ENCODE results near the gene CNTF.

Gene CNTF

DNA sequence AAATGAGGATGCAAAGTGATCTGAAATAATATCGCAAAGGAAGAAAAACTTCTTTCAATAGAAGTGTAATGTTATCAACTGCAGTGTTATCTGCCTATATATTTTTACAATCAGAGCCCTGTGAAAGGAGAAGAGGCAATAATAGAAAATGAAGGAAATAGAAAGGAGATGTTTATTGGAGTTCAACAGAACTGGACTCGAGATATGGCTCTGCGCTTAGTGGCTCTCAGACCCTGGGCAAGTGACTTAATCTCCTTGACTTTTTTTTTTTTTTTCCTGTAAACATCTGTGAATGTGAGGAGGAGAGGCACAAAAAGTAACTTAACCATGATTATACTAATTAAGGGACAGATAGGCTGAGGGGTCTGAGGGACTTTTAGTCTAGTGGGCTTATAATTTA, 18.9 kb downstream of the CNTF start:
- Histone ChIP-seq H2BK15ac (replicated peaks; ENCODE audit: low read depth) (no peak overlapping the region), H4K8ac (ENCODE audit: low read depth, low read length) (no peak overlapping the region), H3K4me1 (ENCODE audit: control insufficient read depth, low read depth, low read length) (no peaks in the 10 kb centered on the region), H3K56ac (ENCODE audit: low read length) (no peak overlapping the region), H3K27ac (ENCODE audit: low read depth, low read length) (no peak overlapping the region), H3K4me2 (ENCODE audit: low read length) (no peak overlapping the region), H3K18ac (ENCODE audit: low read length) (no peak overlapping the region), H3K27me3 (ENCODE audit: insufficient read depth, low read length, poor library complexity) (no peaks in the 10 kb centered on the region), H3K23ac (ENCODE audit: low read length) (no peak overlapping the region), H3K36me3 (ENCODE audit: control insufficient read depth, insufficient read depth, low read length) (no peaks in the 10 kb centered on the region), H3K4ac (ENCODE audit: low read depth, low read length) (no peak overlapping the region), H3K79me1 (ENCODE audit: low read length) (no peaks in the 10 kb centered on the region), H2BK120ac (ENCODE audit: low read depth, low read length) (no peak overlapping the region), H4K5ac (ENCODE audit: low read length) (no peak overlapping the region), H3K9ac (ENCODE audit: low read length) (no peak overlapping the region), H3K79me2 (ENCODE audit: control insufficient read depth, insufficient read depth, low read length) (no peaks in the 10 kb centered on the region), H3K4me3 (ENCODE audit: low read length) (no peak overlapping the region), H2BK5ac (ENCODE audit: low read length) (no peak overlapping the region), H2AK5ac (ENCODE audit: low read length) (no peak overlapping the region)
- no peak for DNase-seq
- no CpG with 5 or more reads among the region's 3 CpGs for WGBS (ENCODE audit: extremely low coverage, insufficient coverage, low lambda C conversion rate)

DNA sequence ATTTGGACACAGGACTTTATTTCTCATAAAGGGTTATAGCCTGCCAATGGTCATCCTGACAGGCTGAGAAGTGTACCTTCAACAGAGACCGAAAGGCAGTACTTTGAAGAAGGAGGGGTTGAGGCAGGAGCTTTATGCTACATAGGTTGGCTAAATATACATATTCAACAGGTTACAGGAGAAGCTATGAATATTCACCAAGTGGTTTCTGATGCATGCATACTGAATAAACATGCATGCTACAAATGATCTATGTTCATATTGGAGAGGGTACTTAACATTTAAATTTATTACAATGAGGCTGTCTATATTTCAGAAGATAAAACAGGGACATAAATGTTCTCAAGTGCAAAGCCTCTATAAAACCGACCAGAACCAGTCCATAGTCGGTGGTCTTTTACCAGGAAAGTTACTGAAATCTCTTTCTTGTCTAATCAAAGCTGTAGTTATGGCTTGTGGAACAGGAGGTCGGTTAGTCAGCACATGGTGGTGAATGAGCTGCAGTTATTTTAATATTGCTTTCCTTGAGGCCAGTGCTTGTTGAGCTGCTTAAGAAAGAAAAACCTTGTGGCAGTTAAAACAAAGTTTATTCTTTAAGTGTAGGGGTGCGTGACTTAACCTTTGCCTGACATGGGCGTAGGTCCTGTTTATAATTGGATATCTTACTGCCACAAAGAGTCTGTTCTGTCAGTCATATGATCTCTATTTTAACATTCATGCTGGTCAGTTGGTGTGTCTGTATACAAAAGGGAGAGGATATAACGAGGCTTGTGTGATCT, 19.5 kb downstream of the CNTF start:
- no peaks in the 10 kb centered on the region for H3K36me3 ChIP-seq (ENCODE audit: control insufficient read depth, insufficient read depth, low read length)
- no peak for DNase-seq
- no peak overlapping the region for H4K5ac ChIP-seq (ENCODE audit: low read length)
- H2BK120ac ChIP-seq (ENCODE audit: low read depth, low read length) = no peak overlapping the region
- H3K79me2 ChIP-seq (ENCODE audit: control insufficient read depth, insufficient read depth, low read length) = no peaks in the 10 kb centered on the region
- H3K4me2 ChIP-seq (ENCODE audit: low read length) = no peak overlapping the region
- no CpG with 5 or more reads among the region's 7 CpGs for WGBS (ENCODE audit: extremely low coverage, insufficient coverage, low lambda C conversion rate)
- no peaks in the 10 kb centered on the region for H3K4me1 ChIP-seq (ENCODE audit: control insufficient read depth, low read depth, low read length)
- H3K27me3 ChIP-seq (ENCODE audit: insufficient read depth, low read length, poor library complexity) = no peaks in the 10 kb centered on the region
- H3K4ac ChIP-seq (ENCODE audit: low read depth, low read length) = no peak overlapping the region
- no peak overlapping the region for H4K8ac ChIP-seq (ENCODE audit: low read depth, low read length)
- H2BK5ac ChIP-seq (ENCODE audit: low read length) = no peak overlapping the region
- H3K27ac ChIP-seq (ENCODE audit: low read depth, low read length) = no peak overlapping the region
- no peak overlapping the region for H3K23ac ChIP-seq (ENCODE audit: low read length)
- no peak overlapping the region for H3K56ac ChIP-seq (ENCODE audit: low read length)
- no peak overlapping the region for H2BK15ac ChIP-seq (replicated peaks; ENCODE audit: low read depth)
- no peak overlapping the region for H3K4me3 ChIP-seq (ENCODE audit: low read length)
- H3K79me1 ChIP-seq (ENCODE audit: low read length) = no peaks in the 10 kb centered on the region
- H3K9ac ChIP-seq (ENCODE audit: low read length) = no peak overlapping the region
- no peak overlapping the region for H2AK5ac ChIP-seq (ENCODE audit: low read length)
- H3K18ac ChIP-seq (ENCODE audit: low read length) = no peak overlapping the region

DNA sequence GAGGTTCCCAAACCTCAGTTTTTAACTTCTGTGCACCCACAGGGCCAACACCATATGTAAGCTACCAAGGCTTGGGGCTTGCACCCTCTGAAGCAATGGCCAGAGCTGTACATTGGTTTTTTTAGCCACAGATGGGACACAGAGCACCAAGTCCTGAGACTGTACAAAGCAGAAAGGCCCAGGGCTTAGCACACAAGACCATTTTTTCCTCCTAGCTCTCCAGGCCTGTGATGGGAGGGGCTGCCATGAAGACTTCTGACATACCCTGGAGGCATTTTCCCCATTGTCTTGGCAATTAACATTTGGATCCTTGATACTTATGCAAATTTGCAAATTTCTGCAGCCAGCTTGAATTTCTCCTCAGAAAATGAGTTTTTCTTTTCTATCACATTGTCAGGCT, 23.4 kb downstream of the CNTF start:
- H3K56ac ChIP-seq (ENCODE audit: low read length) = no peak overlapping the region
- H3K4ac ChIP-seq (ENCODE audit: low read depth, low read length) = no peak overlapping the region
- H3K79me1 ChIP-seq (ENCODE audit: low read length) = no peaks in the 10 kb centered on the region
- H2BK15ac ChIP-seq (replicated peaks; ENCODE audit: low read depth) = no peak overlapping the region
- no peaks in the 10 kb centered on the region for H3K79me2 ChIP-seq (ENCODE audit: control insufficient read depth, insufficient read depth, low read length)
- no peak overlapping the region for H4K5ac ChIP-seq (ENCODE audit: low read length)
- H3K23ac ChIP-seq (ENCODE audit: low read length) = no peak overlapping the region
- no peaks in the 10 kb centered on the region for H3K27me3 ChIP-seq (ENCODE audit: insufficient read depth, low read length, poor library complexity)
- no peak overlapping the region for H3K9ac ChIP-seq (ENCODE audit: low read length)
- no peaks in the 10 kb centered on the region for H3K36me3 ChIP-seq (ENCODE audit: control insufficient read depth, insufficient read depth, low read length)
- H3K18ac ChIP-seq (ENCODE audit: low read length) = no peak overlapping the region
- no peak overlapping the region for H2BK5ac ChIP-seq (ENCODE audit: low read length)
- no peak overlapping the region for H4K8ac ChIP-seq (ENCODE audit: low read depth, low read length)
- DNase-seq = no peak
- no peak overlapping the region for H3K4me3 ChIP-seq (ENCODE audit: low read length)
- no peak overlapping the region for H3K27ac ChIP-seq (ENCODE audit: low read depth, low read length)
- no peak overlapping the region for H3K4me2 ChIP-seq (ENCODE audit: low read length)
- no peak overlapping the region for H2BK120ac ChIP-seq (ENCODE audit: low read depth, low read length)
- no peak overlapping the region for H2AK5ac ChIP-seq (ENCODE audit: low read length)
- H3K4me1 ChIP-seq (ENCODE audit: control insufficient read depth, low read depth, low read length) = no peaks in the 10 kb centered on the region

DNA sequence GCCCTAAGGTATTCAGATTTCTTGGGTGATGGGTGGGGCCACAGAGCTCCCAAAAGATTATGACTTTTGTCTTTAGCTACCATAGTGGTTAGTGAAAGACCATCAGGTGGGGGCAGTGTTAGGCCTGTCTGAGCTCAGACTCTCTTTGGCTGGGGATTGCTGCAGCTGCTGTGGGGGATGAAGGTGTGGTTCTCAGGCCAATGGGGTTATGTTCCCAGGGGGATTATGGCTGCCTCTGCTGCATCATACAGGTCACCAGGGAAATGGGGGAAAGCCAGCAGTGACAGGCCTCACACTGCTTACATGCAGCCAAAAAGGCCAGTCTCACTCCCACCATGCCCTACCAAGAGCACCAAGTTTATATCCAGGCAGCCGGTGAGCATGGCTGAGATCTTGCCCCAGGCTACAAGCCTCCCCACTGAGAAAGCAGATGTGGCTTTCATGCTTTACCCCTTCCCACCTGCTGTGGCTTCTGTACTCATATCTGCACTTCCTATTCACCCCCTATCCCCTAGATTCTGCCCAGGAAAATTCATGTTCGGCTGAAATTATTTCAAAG, 24.8 kb downstream of the CNTF start:
- H3K4me1 ChIP-seq (ENCODE audit: control insufficient read depth, low read depth, low read length) = no peaks in the 10 kb centered on the region
- no peaks in the 10 kb centered on the region for H3K36me3 ChIP-seq (ENCODE audit: control insufficient read depth, insufficient read depth, low read length)
- no peak overlapping the region for H3K23ac ChIP-seq (ENCODE audit: low read length)
- no peak overlapping the region for H3K18ac ChIP-seq (ENCODE audit: low read length)
- H2BK120ac ChIP-seq (ENCODE audit: low read depth, low read length) = no peak overlapping the region
- H4K8ac ChIP-seq (ENCODE audit: low read depth, low read length) = no peak overlapping the region
- no peaks in the 10 kb centered on the region for H3K79me2 ChIP-seq (ENCODE audit: control insufficient read depth, insufficient read depth, low read length)
- no peak overlapping the region for H2AK5ac ChIP-seq (ENCODE audit: low read length)
- no peak overlapping the region for H2BK5ac ChIP-seq (ENCODE audit: low read length)
- no peak overlapping the region for H3K4me3 ChIP-seq (ENCODE audit: low read length)
- H3K79me1 ChIP-seq (ENCODE audit: low read length) = no peaks in the 10 kb centered on the region
- H3K27me3 ChIP-seq (ENCODE audit: insufficient read depth, low read length, poor library complexity) = no peaks in the 10 kb centered on the region
- no peak overlapping the region for H3K56ac ChIP-seq (ENCODE audit: low read length)
- no peak overlapping the region for H3K9ac ChIP-seq (ENCODE audit: low read length)
- WGBS (ENCODE audit: extremely low coverage, insufficient coverage, low lambda C conversion rate) = no CpG with 5 or more reads among the region's 2 CpGs
- H2BK15ac ChIP-seq (replicated peaks; ENCODE audit: low read depth) = no peak overlapping the region
- H3K4ac ChIP-seq (ENCODE audit: low read depth, low read length) = no peak overlapping the region
- H3K27ac ChIP-seq (ENCODE audit: low read depth, low read length) = no peak overlapping the region
- no peak overlapping the region for H3K4me2 ChIP-seq (ENCODE audit: low read length)
- no peak for DNase-seq
- no peak overlapping the region for H4K5ac ChIP-seq (ENCODE audit: low read length)

DNA sequence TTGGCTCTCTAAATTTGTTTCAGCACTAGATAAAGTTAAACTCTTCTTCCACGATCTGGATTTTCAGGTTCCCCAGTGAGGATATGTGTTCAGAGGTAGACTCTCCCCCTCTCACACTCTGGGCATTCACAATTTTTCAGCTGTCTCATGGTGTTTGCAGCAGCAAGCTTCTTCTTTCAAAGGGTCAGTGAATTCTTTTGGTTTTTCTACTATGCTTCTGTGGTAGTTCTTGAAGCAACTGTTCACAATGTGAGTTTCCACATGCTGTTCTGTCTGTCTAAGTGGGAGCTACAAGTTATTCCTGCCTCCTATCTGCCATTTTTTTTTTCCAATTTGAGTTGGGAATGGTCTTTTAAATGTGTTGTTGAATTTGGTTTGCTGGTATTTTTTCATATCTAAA, 25.4 kb downstream of the CNTF start:
- Histone ChIP-seq H3K4me2 (ENCODE audit: low read length) (no peak overlapping the region), H3K23ac (ENCODE audit: low read length) (no peak overlapping the region), H3K36me3 (ENCODE audit: control insufficient read depth, insufficient read depth, low read length) (no peaks in the 10 kb centered on the region), H3K18ac (ENCODE audit: low read length) (no peak overlapping the region), H2AK5ac (ENCODE audit: low read length) (no peak overlapping the region), H3K56ac (ENCODE audit: low read length) (no peak overlapping the region), H3K9ac (ENCODE audit: low read length) (no peak overlapping the region), H2BK5ac (ENCODE audit: low read length) (no peak overlapping the region), H3K4me3 (ENCODE audit: low read length) (no peak overlapping the region), H3K4ac (ENCODE audit: low read depth, low read length) (no peak overlapping the region), H3K27me3 (ENCODE audit: insufficient read depth, low read length, poor library complexity) (no peaks in the 10 kb centered on the region), H2BK120ac (ENCODE audit: low read depth, low read length) (no peak overlapping the region), H2BK15ac (replicated peaks; ENCODE audit: low read depth) (no peak overlapping the region), H3K27ac (ENCODE audit: low read depth, low read length) (no peak overlapping the region), H3K4me1 (ENCODE audit: control insufficient read depth, low read depth, low read length) (no peaks in the 10 kb centered on the region), H3K79me2 (ENCODE audit: control insufficient read depth, insufficient read depth, low read length) (no peaks in the 10 kb centered on the region), H4K8ac (ENCODE audit: low read depth, low read length) (no peak overlapping the region), H3K79me1 (ENCODE audit: low read length) (no peaks in the 10 kb centered on the region), H4K5ac (ENCODE audit: low read length) (no peak overlapping the region)
- WGBS (ENCODE audit: extremely low coverage, insufficient coverage, low lambda C conversion rate) = no CpG with 5 or more reads among the region's 1 CpG
- no peak for DNase-seq

DNA sequence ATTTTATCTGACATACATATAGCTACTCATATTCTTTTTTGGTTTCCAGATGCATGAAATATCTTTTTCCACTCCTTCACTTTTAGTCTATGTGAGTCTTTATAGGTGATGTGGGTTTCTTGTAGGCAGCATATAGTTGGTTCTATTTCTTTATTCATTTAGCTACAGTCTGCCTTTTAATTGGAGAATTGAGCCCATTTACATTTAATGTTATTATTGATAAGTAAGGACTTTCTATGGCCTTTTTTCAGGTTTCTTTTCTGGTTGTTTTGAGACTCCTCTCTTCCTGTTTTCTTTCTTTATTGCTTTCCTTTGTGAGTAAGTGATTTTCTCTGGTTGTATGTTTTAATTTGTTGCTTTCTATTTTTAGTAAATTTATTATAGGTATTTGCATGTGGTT, 27.2 kb downstream of the CNTF start:
- H3K27me3 ChIP-seq (ENCODE audit: insufficient read depth, low read length, poor library complexity) = no peaks in the 10 kb centered on the region
- H3K36me3 ChIP-seq (ENCODE audit: control insufficient read depth, insufficient read depth, low read length) = no peaks in the 10 kb centered on the region
- H2BK120ac ChIP-seq (ENCODE audit: low read depth, low read length) = no peak overlapping the region
- no peak overlapping the region for H2AK5ac ChIP-seq (ENCODE audit: low read length)
- no peak overlapping the region for H4K5ac ChIP-seq (ENCODE audit: low read length)
- H3K56ac ChIP-seq (ENCODE audit: low read length) = no peak overlapping the region
- H2BK5ac ChIP-seq (ENCODE audit: low read length) = no peak overlapping the region
- H3K27ac ChIP-seq (ENCODE audit: low read depth, low read length) = no peak overlapping the region
- H4K8ac ChIP-seq (ENCODE audit: low read depth, low read length) = no peak overlapping the region
- no peak overlapping the region for H2BK15ac ChIP-seq (replicated peaks; ENCODE audit: low read depth)
- DNase-seq = no peak
- no peak overlapping the region for H3K4ac ChIP-seq (ENCODE audit: low read depth, low read length)
- no peak overlapping the region for H3K23ac ChIP-seq (ENCODE audit: low read length)
- no peak overlapping the region for H3K4me2 ChIP-seq (ENCODE audit: low read length)
- H3K4me3 ChIP-seq (ENCODE audit: low read length) = no peak overlapping the region
- no peaks in the 10 kb centered on the region for H3K79me1 ChIP-seq (ENCODE audit: low read length)
- no peaks in the 10 kb centered on the region for H3K79me2 ChIP-seq (ENCODE audit: control insufficient read depth, insufficient read depth, low read length)
- H3K18ac ChIP-seq (ENCODE audit: low read length) = no peak overlapping the region
- H3K9ac ChIP-seq (ENCODE audit: low read length) = no peak overlapping the region
- H3K4me1 ChIP-seq (ENCODE audit: control insufficient read depth, low read depth, low read length) = no peaks in the 10 kb centered on the region
